ENCODE results near the gene ALDH1A2.
"Not testable (repeated sequence)": the region's sequence is repeated elsewhere in the genome, so short reads cannot be mapped to it uniquely, and the experiment has no call there.

Gene ALDH1A2

GRCh38 chr15:58066042-58066867 lies 744 bp upstream of the ALDH1A2 start:
- DNase-seq, result peak; percentile 57

GRCh38 chr15:58064980-58065444 lies 499 bp downstream of the ALDH1A2 start:
- DNase-seq, result no peak

- no peak for DNase-seq
These were observed 1.2 kb downstream of the ALDH1A2 start for GRCh38 chr15:58064082-58064979.

GRCh38 chr15:58063614-58064013 lies 1.9 kb downstream of the ALDH1A2 start:
- no peak for DNase-seq

- DNase-seq, result no peak
These were observed 2.5 kb downstream of the ALDH1A2 start for GRCh38 chr15:58062983-58063382.

GRCh38 chr15:58062175-58062574 lies 3.3 kb downstream of the ALDH1A2 start:
- DNase-seq, result no peak

- no peak for DNase-seq
These were observed 4.9 kb downstream of the ALDH1A2 start for GRCh38 chr15:58060575-58060974.

GRCh38 chr15:58058729-58059128 lies 6.8 kb downstream of the ALDH1A2 start:
- no peak for DNase-seq

GRCh38 chr15:58058073-58058472 lies 7.4 kb downstream of the ALDH1A2 start:
- no peak for DNase-seq

GRCh38 chr15:58057559-58057958 lies 8.0 kb downstream of the ALDH1A2 start:
- DNase-seq, result no peak

- DNase-seq, result no peak
These were observed 9.5 kb downstream of the ALDH1A2 start for GRCh38 chr15:58056015-58056414.

GRCh38 chr15:58053315-58054153 lies 12.0 kb downstream of the ALDH1A2 start:
- DNase-seq, result no peak

GRCh38 chr15:58052334-58052733 lies 13.2 kb downstream of the ALDH1A2 start:
- DNase-seq, result no peak

GRCh38 chr15:58049520-58050227 lies 15.8 kb downstream of the ALDH1A2 start:
- DNase-seq, result no peak

GRCh38 chr15:58048261-58048660 lies 17.2 kb downstream of the ALDH1A2 start:
- DNase-seq, result no peak

GRCh38 chr15:58047149-58047548 lies 18.4 kb downstream of the ALDH1A2 start:
- no peak for DNase-seq

- no peak for DNase-seq
These were observed 19.0 kb downstream of the ALDH1A2 start for GRCh38 chr15:58046467-58046866.

GRCh38 chr15:58045376-58045775 lies 20.1 kb downstream of the ALDH1A2 start:
- DNase-seq, result not testable (repeated sequence)

- DNase-seq, result no peak
These were observed 21.0 kb downstream of the ALDH1A2 start for GRCh38 chr15:58044551-58044950.

GRCh38 chr15:58043192-58043903 lies 22.2 kb downstream of the ALDH1A2 start:
- peak; percentile 38 for DNase-seq

GRCh38 chr15:58042006-58042405 lies 23.5 kb downstream of the ALDH1A2 start:
- no peak for DNase-seq
